HS-27A (cell line): Measurements from ENCODE around the gene RHD.
"Not testable (repeated sequence)": the region's sequence is repeated elsewhere in the genome, so short reads cannot be mapped to it uniquely, and the experiment has no call there.

Source experiments
- DNase-seq: peaks from one replicate; pipeline ENCODE4 v3.0.0-alpha.2; 2012; ENCODE audit warnings: low read depth, missing footprints

RHD gene

GRCh38 chr1:25356441-25356840, 84.1 kb downstream of the RHD start:
- DNase-seq, result no peak

DNA sequence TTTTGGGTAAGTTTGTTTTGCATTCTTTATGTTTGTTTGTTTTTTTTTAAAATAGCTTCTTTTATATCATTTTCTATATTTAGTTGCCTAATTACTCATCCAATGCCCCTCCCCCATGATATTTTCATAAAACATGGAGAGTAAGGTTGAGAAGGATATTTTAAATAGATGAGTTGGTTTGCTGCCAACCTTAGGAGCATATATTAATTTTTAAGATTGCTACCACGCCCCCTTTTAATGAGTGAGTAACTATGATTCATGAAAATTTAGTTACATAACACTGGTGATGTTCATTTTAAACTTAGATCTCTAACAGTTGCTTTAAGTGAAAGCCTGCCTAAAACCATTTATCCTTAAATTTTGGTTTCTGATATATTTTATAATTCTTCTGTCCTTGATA, 84.5 kb downstream of the RHD start:
- DNase-seq, result no peak

- DNase-seq, result peak; percentile 73
Measured at GRCh38 chr1:25360596-25361581, 88.6 kb downstream of the RHD start.

- DNase-seq, result no peak
Measured at GRCh38 chr1:25361901-25362300, 89.6 kb downstream of the RHD start.

GRCh38 chr1:25362634-25363559, 90.6 kb downstream of the RHD start:
- not testable (repeated sequence) for DNase-seq

DNA sequence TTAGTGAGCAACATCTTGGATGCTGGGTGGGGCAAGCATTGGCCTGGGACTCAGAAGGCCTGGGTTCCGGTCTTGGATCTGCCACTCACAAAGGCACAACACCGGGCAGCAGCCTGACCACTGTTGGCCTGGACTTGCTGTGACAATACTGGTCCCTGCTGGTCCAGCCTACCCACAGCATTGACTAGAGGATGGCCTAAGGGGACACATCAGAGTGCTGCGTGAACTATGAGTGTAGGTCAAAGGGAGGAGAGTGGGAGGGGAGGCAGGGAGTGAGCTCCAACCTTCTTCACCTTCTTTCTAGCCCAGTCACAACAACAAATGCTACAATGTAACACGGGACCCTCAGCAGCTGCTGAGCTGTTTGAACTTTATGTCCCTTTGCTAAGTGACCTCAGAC, 96.9 kb downstream of the RHD start:
- DNase-seq, result no peak

- not testable (repeated sequence) for DNase-seq
Measured at GRCh38 chr1:25369691-25370271, 97.5 kb downstream of the RHD start.

GRCh38 chr1:25371757-25372156, 99.4 kb downstream of the RHD start:
- peak; percentile 75 for DNase-seq

DNA sequence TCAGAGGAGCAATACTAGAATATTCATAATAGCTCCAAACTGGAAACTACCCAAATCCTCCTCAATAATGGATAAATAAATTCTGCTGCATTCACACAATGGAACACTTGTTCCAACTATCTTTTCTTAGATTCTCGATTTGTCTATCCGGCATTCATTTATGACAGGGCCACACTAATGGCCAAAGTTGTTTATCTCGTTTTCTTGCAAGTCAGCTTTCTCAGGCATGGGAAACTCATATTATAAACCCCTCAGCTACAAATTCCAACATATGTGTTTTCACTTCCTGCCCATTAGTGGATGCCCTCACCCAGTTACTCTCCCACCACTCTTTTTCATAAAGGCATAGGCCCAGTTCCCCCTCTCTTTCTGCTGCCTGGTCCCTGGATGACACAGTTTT, 106.1 kb downstream of the RHD start:
- not testable (repeated sequence) for DNase-seq
